HCT116 (cell line): ENCODE results near the gene CAMKMT. TPM values are rescaled to one million over a fixed set of nuclear protein-coding genes. Genes with fewer than 3 reads are reported as not detected.

Experiments used
- ATAC-seq: fragments of 200-7000 bp; cut with Tn5 transposase; 2 replicates; pipeline ENCODE4 v1.9.1; 2020; ENCODE audit warnings: mild to moderate bottlenecking, moderate library complexity
- BruUV-seq: library from RNA; stranded (reverse); fragments of 400-500 nt; replicated peaks from 2 replicates; lab custom pipeline; 2021; lab: Mats Ljungman, UMichigan
- CTCF ChIA-PET: fragments of 300-600 bp; sonication (Branson Sonifier 250); formaldehyde crosslinking; loops from one replicate; lab custom pipeline; 2021; ENCODE audit warnings: antibody characterized with exemption; lab: Charles Lee
- POLR2A ChIA-PET: fragments of 300-600, 350-600 bp; sonication (Branson Sonifier 250); formaldehyde crosslinking; loops from one replicate; lab custom pipeline; 2021; ENCODE audit warnings: antibody characterized with exemption; lab: Charles Lee
- RAD21 ChIA-PET, 2 experiments: fragments of 300-600 bp; sonication (Branson Sonifier 250); formaldehyde crosslinking; loops; one replicate each; lab custom pipeline; 2023; ENCODE audit warnings: low total read pairs in 2 of 2; ENCODE audit not compliant: uncharacterized antibody in 2 of 2, unreplicated experiment in 2 of 2, low non-redundant PET in 1 of 2; lab: Charles Lee
- DNase-seq: peaks from one replicate; pipeline ENCODE4 v3.0.0-alpha.2; 2010; ENCODE audit warnings: low read depth, low spot score
- H2AFZ ChIP-seq: fragments of 200-600 bp; shearing (Covaris generic), sonication (generic); 2 replicates; pipeline ENCODE4 v1.6.1; 2017; ENCODE audit warnings: low read depth, mixed run types, mixed read lengths, antibody characterized with exemption, low read length; ENCODE audit not compliant: poor library complexity, severe bottlenecking
- H3K27ac ChIP-seq: 2 replicates; pipeline ENCODE4 v1.5.1; 2012; ENCODE audit warnings: low read depth, low read length
- H3K27me3 ChIP-seq: fragments of 200-600 bp; sonication (generic); 2 replicates; pipeline ENCODE4 v1.6.1; 2016; ENCODE audit warnings: mixed run types, low read length, mixed read lengths; ENCODE audit not compliant: insufficient read depth
- H3K36me3 ChIP-seq, 2 experiments: fragments of 200-500 bp in 1 of 2; fragments of 200-600 bp in 1 of 2; sonication (Bioruptor generic) in 1 of 2; sonication (generic) in 1 of 2; 2 replicates each; pipeline versions ENCODE4 v1.5.1 to v1.6.1; 2014 to 2016; ENCODE audit warnings: low read length in 2 of 2, inconsistent platforms in 1 of 2, mixed read lengths in 1 of 2, mixed run types in 1 of 2; ENCODE audit not compliant: insufficient read depth in 2 of 2, control insufficient read depth in 1 of 2
- H3K4me1 ChIP-seq, 2 experiments: fragments of 200-600 bp in 1 of 2; sonication (generic) in 1 of 2; 2 replicates each; pipeline versions ENCODE4 v1.5.1 to v1.6.1; 2012 to 2017; ENCODE audit warnings: low read length in 2 of 2, inconsistent platforms in 1 of 2, mild to moderate bottlenecking in 1 of 2, mixed read lengths in 1 of 2, mixed run types in 1 of 2, moderate library complexity in 1 of 2; ENCODE audit not compliant: insufficient read depth in 2 of 2, control insufficient read depth in 1 of 2
- H3K4me2 ChIP-seq: fragments of 200-600 bp; sonication (generic); 2 replicates; pipeline ENCODE4 v1.6.1; 2017; ENCODE audit warnings: mixed run types, low read length, mixed read lengths
- H3K4me3 ChIP-seq, 2 experiments: fragments of 200-600 bp in 1 of 2; sonication (generic) in 1 of 2; replicated peaks in 1 of 2; 2 replicates each; pipeline ENCODE4 v1.5.1; 2011 to 2016; ENCODE audit warnings: low read length in 2 of 2, control low read depth in 1 of 2, low read depth in 1 of 2, mild to moderate bottlenecking in 1 of 2, mixed read lengths in 1 of 2, mixed run types in 1 of 2
- H3K79me2 ChIP-seq: fragments of 200-600 bp; sonication (generic); 2 replicates; pipeline ENCODE4 v1.6.1; 2017; ENCODE audit warnings: mild to moderate bottlenecking, mixed run types, low read length, moderate library complexity, mixed read lengths; ENCODE audit not compliant: insufficient read depth
- H3K9ac ChIP-seq: fragments of 200-600 bp; sonication (generic); 2 replicates; pipeline ENCODE4 v1.6.1; 2016; ENCODE audit warnings: low read length, mixed read lengths
- H3K9me2 ChIP-seq: fragments of 200-600 bp; sonication (generic), shearing (Covaris generic); 2 replicates; pipeline ENCODE4 v1.6.1; 2017; ENCODE audit warnings: mixed run types, mild to moderate bottlenecking, moderate library complexity; ENCODE audit not compliant: insufficient read depth
- H3K9me3 ChIP-seq, 2 experiments: fragments of 200-500 bp in 1 of 2; fragments of 200-600 bp in 1 of 2; sonication (Bioruptor generic) in 1 of 2; sonication (generic) in 1 of 2; 2 replicates each; pipeline ENCODE4 v1.6.1; 2014 to 2017; ENCODE audit warnings: low read length in 2 of 2, mixed read lengths in 2 of 2, inconsistent platforms in 1 of 2, low read depth in 1 of 2, mild to moderate bottlenecking in 1 of 2, mixed run types in 1 of 2, moderate library complexity in 1 of 2; ENCODE audit not compliant: control insufficient read depth in 1 of 2, insufficient read depth in 1 of 2
- H4K20me1 ChIP-seq: fragments of 200-600 bp; sonication (generic), shearing (Covaris generic); 2 replicates; pipeline ENCODE4 v1.6.1; 2017; ENCODE audit warnings: mixed run types, mild to moderate bottlenecking, moderate library complexity; ENCODE audit not compliant: insufficient read depth
- CBX3 ChIP-seq: IDR thresholded peaks from 2 replicates; pipeline ENCODE4 v1.6.1; 2012; ENCODE audit warnings: low read depth
- CEBPB ChIP-seq: IDR thresholded peaks from 2 replicates; pipeline ENCODE4 v1.6.1; 2012; ENCODE audit warnings: low read depth
- EGR1 ChIP-seq: IDR thresholded peaks from 2 replicates; pipeline ENCODE4 v1.6.1; 2012; ENCODE audit warnings: low read depth
- ELF1 ChIP-seq: IDR thresholded peaks from 2 replicates; pipeline ENCODE4 v1.6.1; 2012; ENCODE audit warnings: low read depth, borderline replicate concordance
- EZH2 ChIP-seq: fragments of 200-600 bp; sonication (generic); IDR thresholded peaks from 2 replicates; pipeline ENCODE4 v1.6.1; 2017; ENCODE audit warnings: antibody characterized with exemption, mixed run types
- EZH2phosphoT487 ChIP-seq: fragments of 200-600 bp; IDR thresholded peaks from 2 replicates; pipeline ENCODE4 v1.6.1; 2018; ENCODE audit warnings: antibody characterized with exemption, borderline replicate concordance
- FOSL1 ChIP-seq: IDR thresholded peaks from 2 replicates; pipeline ENCODE4 v1.6.1; 2012; ENCODE audit warnings: low read depth
- JUND ChIP-seq: IDR thresholded peaks from 2 replicates; pipeline ENCODE4 v1.6.1; 2012
- MAX ChIP-seq: IDR thresholded peaks from 2 replicates; pipeline ENCODE4 v1.6.1; 2012
- POLR2A ChIP-seq: IDR thresholded peaks from 2 replicates; pipeline ENCODE4 v1.7.0; 2011; ENCODE audit warnings: borderline replicate concordance; ENCODE audit not compliant: insufficient read depth, insufficient read length; ENCODE audit errors: extremely low read depth
- POLR2AphosphoS5 ChIP-seq: IDR thresholded peaks from 2 replicates; pipeline ENCODE4 v1.6.1; 2011; ENCODE audit warnings: mild to moderate bottlenecking, low read depth, low read length, moderate library complexity
- RAD21 ChIP-seq: IDR thresholded peaks from 2 replicates; pipeline ENCODE4 v1.6.1; 2012; ENCODE audit warnings: low read depth, mild to moderate bottlenecking
- REST ChIP-seq: IDR thresholded peaks from 2 replicates; pipeline ENCODE4 v1.6.1; 2012; ENCODE audit warnings: low read depth
- SP1 ChIP-seq: IDR thresholded peaks from 2 replicates; pipeline ENCODE4 v1.6.1; 2012; ENCODE audit warnings: low read depth
- SRF ChIP-seq: IDR thresholded peaks from 2 replicates; pipeline ENCODE4 v1.6.1; 2012; ENCODE audit warnings: low read depth
- TCF7L2 ChIP-seq: IDR thresholded peaks from 2 replicates; pipeline ENCODE4 v1.7.0; 2011; ENCODE audit warnings: borderline replicate concordance, inconsistent platforms; ENCODE audit not compliant: insufficient read depth, insufficient read length; ENCODE audit errors: extremely low read depth
- ZFX ChIP-seq: fragments of 450-650 bp; IDR thresholded peaks from 2 replicates; pipeline ENCODE4 v1.6.1; 2017
- ZNF274 ChIP-seq: fragments of 200-500 bp; sonication (Bioruptor generic); IDR thresholded peaks from 2 replicates; pipeline ENCODE4 v1.6.1; 2014; ENCODE audit warnings: mild to moderate bottlenecking, low read depth, low read length, inconsistent platforms
- intact Hi-C: fragments of 100-400 bp; cut with micrococcal nuclease; formaldehyde crosslinking; loops from 2 replicates; pipeline ENCODE4 v1.10.0; 2022
- total RNA-seq: library from RNA; stranded (reverse); gene quantifications from one replicate; pipeline ENCODE4 v1.2.1, GENCODE V29; 2021; ENCODE audit not compliant: unreplicated experiment
- TF ChIP-seq, protein P1 (sequence below): IDR thresholded peaks from 2 replicates; pipeline ENCODE4 v1.6.1; 2012

The CAMKMT gene
- total RNA-seq, 1 experiment from 2014 or later, result 10.6 TPM

GRCh38 chr2:44786817-44787214, 425.1 kb downstream of the CAMKMT start:
- no peak overlapping the region for H3K4me3 ChIP-seq
- H3K4me1 ChIP-seq, result no peaks in the 10 kb centered on the region
- no peak overlapping the region for H2AFZ ChIP-seq
- H3K4me2 ChIP-seq, result no peak overlapping the region
- TF ChIP-seq JUND (no peak), FOSL1 (no peak), POLR2AphosphoS5 (no peak), REST (no peak), POLR2A (no peak), EGR1 (no peak), CBX3 (no peak), RAD21 (no peak), ZNF274 (no peak), SRF (no peak), TCF7L2 (no peak), SP1 (no peak), MAX (no peak), ELF1 (no peak), ZFX (no peak), CEBPB (no peak), EZH2 (no peak), EZH2phosphoT487 (no peak)
- TF ChIP-seq, protein P1, sequence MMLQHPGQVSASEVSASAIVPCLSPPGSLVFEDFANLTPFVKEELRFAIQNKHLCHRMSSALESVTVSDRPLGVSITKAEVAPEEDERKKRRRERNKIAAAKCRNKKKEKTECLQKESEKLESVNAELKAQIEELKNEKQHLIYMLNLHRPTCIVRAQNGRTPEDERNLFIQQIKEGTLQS, result no peak
- no peaks in the 10 kb centered on the region for H3K9me2 ChIP-seq
- no peak overlapping the region for H3K9ac ChIP-seq
- ChIA-PET RAD21 (no interaction called here), CTCF (no interaction called here), POLR2A (no interaction called here)
- intact Hi-C loops, result no loop called here
- no peak overlapping the region for H3K27ac ChIP-seq
- H3K9me3 ChIP-seq, result no peaks in the 10 kb centered on the region
- ATAC-seq (no peak), DNase-seq (no peak)
- no peaks in the 10 kb centered on the region for H4K20me1 ChIP-seq
- no peaks in the 10 kb centered on the region for H3K79me2 ChIP-seq
- BruUV-seq, result no TSS peak
- H3K27me3 ChIP-seq, result no peaks in the 10 kb centered on the region
- H3K36me3 ChIP-seq, result no peaks in the 10 kb centered on the region
